Natural killer cell (primary cell): ENCODE results near the gene PLXNA2. TPM values are rescaled to one million over a fixed set of nuclear protein-coding genes. Genes with fewer than 3 reads are reported as not detected.

Source experiments
- ATAC-seq, 3 donors: fragments of 150-1000 bp in 2 of 3; fragments of 200-7000 bp in 1 of 3; cut with Tn5 transposase; 1 replicate in 1 of 3; 2 replicates in 2 of 3; pipeline ENCODE4 v1.10.0; 2021; ENCODE audit warnings: mild to moderate bottlenecking in 2 of 3, moderate library complexity in 2 of 3
- DNase-seq, 2 donors: peaks; one replicate each; pipeline versions ENCODE4 v3.0.0 to v3.0.0-alpha.2; 2013 to 2021; ENCODE audit warnings: mixed read lengths in 1 of 2
- H3K27ac ChIP-seq: one replicate; pipeline ENCODE4 v1.5.1; 2013; ENCODE audit warnings: mild to moderate bottlenecking, low read length
- H3K27me3 ChIP-seq: one replicate; pipeline ENCODE4 v1.6.1; 2013; ENCODE audit warnings: low read length; ENCODE audit not compliant: control insufficient read depth, insufficient read depth
- H3K36me3 ChIP-seq: one replicate; pipeline ENCODE4 v1.6.1; 2013; ENCODE audit warnings: low read length; ENCODE audit not compliant: control insufficient read depth, insufficient read depth
- H3K4me1 ChIP-seq: one replicate; pipeline ENCODE4 v1.6.1; 2013; ENCODE audit warnings: low read length; ENCODE audit not compliant: control insufficient read depth, insufficient read depth
- H3K4me3 ChIP-seq: one replicate; pipeline ENCODE4 v1.5.1; 2013; ENCODE audit warnings: low read length
- H3K9me3 ChIP-seq: one replicate; pipeline ENCODE4 v1.6.1; 2013; ENCODE audit warnings: low read length; ENCODE audit not compliant: control insufficient read depth, insufficient read depth
- H3K27ac Mint-ChIP-seq, 2 donors: one replicate each; pipeline ENCODE4 v1.8.0; 2022; ENCODE audit warnings: mild to moderate bottlenecking in 2 of 2, mixed read lengths in 2 of 2, moderate library complexity in 1 of 2
- H3K27me3 Mint-ChIP-seq, 2 donors: one replicate each; pipeline ENCODE4 v1.8.0; 2022; ENCODE audit warnings: low read depth in 2 of 2, mixed read lengths in 2 of 2
- H3K36me3 Mint-ChIP-seq: one replicate; pipeline ENCODE4 v1.8.0; 2022; ENCODE audit warnings: mixed read lengths
- H3K4me1 Mint-ChIP-seq, 2 donors: one replicate each; pipeline ENCODE4 v1.8.0; 2022; ENCODE audit warnings: mixed read lengths in 2 of 2
- H3K4me3 Mint-ChIP-seq: one replicate; pipeline ENCODE4 v1.8.0; 2022; ENCODE audit warnings: mild to moderate bottlenecking, moderate library complexity, mixed read lengths
- H3K9me3 Mint-ChIP-seq, 2 donors: one replicate each; pipeline ENCODE4 v1.8.0; 2022; ENCODE audit warnings: mixed read lengths in 2 of 2
- CTCF ChIP-seq: fragments of 200-600 bp; IDR thresholded peaks from one replicate; pipeline ENCODE4 v1.8.0; 2022; ENCODE audit warnings: antibody characterized with exemption
- WGBS: methylation state at CpG from one replicate; pipeline ENCODE4 v1.1.7; 2013; ENCODE audit warnings: missing lambda C conversion rate; ENCODE audit not compliant: insufficient coverage; 5-methylcytosine and 5-hydroxymethylcytosine counted together
- intact Hi-C: fragments of 100-400 bp; cut with micrococcal nuclease; formaldehyde crosslinking; loops from one replicate; pipeline ENCODE4 v1.14.2; 2022
- total RNA-seq, 4 donors: library from RNA; stranded (reverse); fragments of 120-200 nt in 1 of 4; gene quantifications; one replicate each; pipeline versions ENCODE4 v1.2.3 to v1.2.4, GENCODE V29; 2013 to 2022

Gene PLXNA2
- total RNA-seq, 3 donors from 2014 or later (not counting 1 experiment from before 2014, with no cell fraction given), result 2.8 to 8.4 (median 2.8) TPM

DNA sequence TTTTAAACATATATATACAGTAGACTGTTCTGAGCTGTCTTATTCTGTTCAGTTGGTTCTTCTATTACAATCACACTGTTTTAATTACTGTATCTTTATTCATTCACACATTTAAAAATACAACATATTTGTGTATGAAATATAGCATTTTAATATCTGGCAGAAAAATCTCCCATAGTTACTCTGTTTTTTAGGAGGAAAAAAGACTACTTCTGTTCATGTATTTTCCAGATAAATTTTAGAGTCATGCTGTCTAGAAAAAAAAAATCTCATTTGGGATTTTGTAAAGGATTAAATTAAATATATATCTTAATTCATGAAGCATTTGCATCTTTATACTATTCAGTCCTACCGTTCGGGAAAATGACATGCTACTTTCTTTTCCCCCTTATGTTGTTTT is 231.5 kb downstream of the PLXNA2 start:
- no peak for TF ChIP-seq CTCF
- Histone ChIP-seq H3K27me3 (no peaks in the 10 kb centered on the region), H3K4me1 (no peaks in the 10 kb centered on the region), H3K27ac (no peak overlapping the region), H3K4me3 (no peak overlapping the region), H3K9me3 (no peaks in the 10 kb centered on the region), H3K36me3 (no peaks in the 10 kb centered on the region)
- H3K9me3 Mint-ChIP-seq, result no peaks in the 10 kb centered on the region
- no peak overlapping the region for H3K27ac Mint-ChIP-seq
- DNase-seq, result no peak
- no CpG with 5 or more reads among the region's 2 CpGs for WGBS
- H3K4me3 Mint-ChIP-seq, result no peak overlapping the region
- no peaks in the 10 kb centered on the region for H3K4me1 Mint-ChIP-seq
- H3K27me3 Mint-ChIP-seq, result peaks cover 0 to 11% of the 10 kb centered on the region in 2 donors
- no peaks in the 10 kb centered on the region for H3K36me3 Mint-ChIP-seq
- ATAC-seq, result no peak
- intact Hi-C loops, result no loop called here

DNA sequence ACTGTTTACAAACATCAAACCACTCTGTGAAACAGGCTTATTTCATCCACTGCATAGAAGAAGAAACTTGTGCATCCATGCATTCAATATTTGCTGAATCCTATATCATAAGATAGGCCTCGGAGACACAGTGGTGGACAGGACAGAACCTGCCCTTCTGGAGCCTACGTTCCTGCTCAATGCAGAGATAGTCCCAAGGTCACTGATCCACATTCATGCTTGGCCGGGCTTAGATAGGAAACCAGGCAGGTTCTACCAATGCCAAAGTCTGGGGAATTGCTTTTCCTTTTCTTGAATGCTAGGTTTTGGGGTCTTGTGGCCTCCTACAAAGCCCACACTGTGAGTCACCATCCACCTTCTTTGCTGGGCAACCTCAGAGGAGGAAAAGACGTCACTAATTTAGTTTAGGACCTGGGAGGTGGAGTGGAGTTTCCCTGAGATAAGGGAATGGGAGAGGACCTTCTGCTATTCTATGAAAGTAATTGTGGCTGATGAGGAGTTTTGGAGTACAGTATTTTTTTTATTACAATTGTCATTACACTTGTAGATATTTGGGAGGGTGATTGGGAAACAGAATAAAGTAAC is 233.6 kb downstream of the PLXNA2 start:
- no peak overlapping the region for H3K4me3 ChIP-seq
- Mint-ChIP-seq H3K9me3 (no peaks in the 10 kb centered on the region), H3K4me1 (no peaks in the 10 kb centered on the region), H3K27me3 (peaks cover 0 to 11% of the 10 kb centered on the region in 2 donors), H3K36me3 (no peaks in the 10 kb centered on the region), H3K27ac (no peak overlapping the region), H3K4me3 (no peak overlapping the region)
- WGBS, result 83% methylated on average over 4 of the region's 4 CpGs
- no peak for TF ChIP-seq CTCF
- H3K36me3 ChIP-seq, result no peaks in the 10 kb centered on the region
- intact Hi-C loops, result no loop called here
- H3K27ac ChIP-seq, result no peak overlapping the region
- no peaks in the 10 kb centered on the region for H3K4me1 ChIP-seq
- DNase-seq (no peak), ATAC-seq (no peak)
- H3K27me3 ChIP-seq, result no peaks in the 10 kb centered on the region
- no peaks in the 10 kb centered on the region for H3K9me3 ChIP-seq

DNA sequence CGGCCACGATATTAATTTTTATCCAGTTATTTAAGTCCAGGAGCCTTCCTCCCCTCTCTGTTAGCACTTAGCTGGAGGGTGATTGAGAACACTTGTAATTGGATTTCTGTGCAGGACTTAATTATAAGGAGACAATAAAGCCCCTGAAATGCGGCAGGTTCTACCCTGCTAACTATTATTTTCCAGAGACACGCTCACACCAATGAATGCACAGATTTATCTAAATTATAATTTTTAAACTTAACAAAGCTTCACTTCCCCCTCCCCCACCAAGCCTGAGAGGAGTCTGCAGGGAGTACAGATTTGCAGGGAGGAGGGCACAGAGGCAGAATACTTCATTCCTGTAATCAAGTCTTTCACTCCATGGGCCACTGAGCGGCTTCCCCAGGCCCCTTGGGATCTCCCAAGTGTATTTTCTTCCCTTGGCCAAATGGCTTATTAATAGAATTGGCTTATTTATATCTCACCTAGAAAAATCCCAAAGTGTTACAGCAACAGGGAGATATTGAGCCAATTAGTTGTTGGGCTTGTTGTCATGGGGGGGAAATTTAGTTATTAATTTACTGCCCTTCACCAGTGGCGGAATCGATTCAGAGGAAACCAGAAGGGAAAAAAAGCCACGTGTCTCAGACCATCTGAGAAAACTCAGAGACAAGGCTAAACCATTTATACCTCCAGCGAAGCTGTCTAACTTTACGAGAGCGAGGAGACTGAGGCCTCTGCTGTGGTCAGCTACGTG is 234.3 kb downstream of the PLXNA2 start:
- ATAC-seq, result no peak
- H3K27me3 ChIP-seq, result no peaks in the 10 kb centered on the region
- H3K4me3 ChIP-seq, result no peak overlapping the region
- DNase-seq, result no peak
- H3K27ac ChIP-seq, result no peak overlapping the region
- no peaks in the 10 kb centered on the region for H3K36me3 Mint-ChIP-seq
- H3K4me3 Mint-ChIP-seq, result no peak overlapping the region
- TF ChIP-seq CTCF, result no peak
- no peaks in the 10 kb centered on the region for H3K9me3 ChIP-seq
- H3K4me1 ChIP-seq, result no peaks in the 10 kb centered on the region
- H3K27ac Mint-ChIP-seq, result no peak overlapping the region
- no peaks in the 10 kb centered on the region for H3K4me1 Mint-ChIP-seq
- intact Hi-C loops, result no loop called here
- H3K36me3 ChIP-seq, result no peaks in the 10 kb centered on the region
- H3K27me3 Mint-ChIP-seq, result peaks cover 0 to 11% of the 10 kb centered on the region in 2 donors
- no peaks in the 10 kb centered on the region for H3K9me3 Mint-ChIP-seq
- WGBS, result 80% methylated on average over 11 of the region's 12 CpGs
